DOHH2 (cell line): ENCODE results near the gene COASY.
A peak's percentile ranks its signal among the peaks of the same experiment; 100 is the strongest.
"Not testable (repeated sequence)": the region's sequence is repeated elsewhere in the genome, so short reads cannot be mapped to it uniquely, and the experiment has no call there.

ENCODE experiments used
- H3F3A ChIP-seq: fragments of 200-600 bp; sonication (generic), shearing (Covaris generic); 2 replicates; pipeline ENCODE4 v1.6.0; 2016; ENCODE audit warnings: antibody characterized with exemption, mild to moderate bottlenecking; ENCODE audit not compliant: control insufficient read depth, insufficient read depth
- H3K27ac ChIP-seq: fragments of 200-600 bp; sonication (generic); 2 replicates; pipeline ENCODE4 v1.5.1; 2014; ENCODE audit warnings: low read depth, mild to moderate bottlenecking, low read length, moderate library complexity
- H3K27me3 ChIP-seq: fragments of 200-600 bp; sonication (generic); 2 replicates; pipeline ENCODE4 v1.6.1; 2014; ENCODE audit warnings: mild to moderate bottlenecking, low read length, mixed read lengths; ENCODE audit not compliant: control insufficient read depth
- H3K36me3 ChIP-seq: fragments of 200-600 bp; sonication (generic); 2 replicates; pipeline ENCODE4 v1.6.1; 2014; ENCODE audit warnings: mild to moderate bottlenecking, low read length, moderate library complexity, mixed read lengths; ENCODE audit not compliant: control insufficient read depth
- H3K4me1 ChIP-seq: fragments of 200-600 bp; sonication (generic); 2 replicates; pipeline ENCODE4 v1.6.1; 2014; ENCODE audit warnings: mild to moderate bottlenecking, low read length, mixed read lengths; ENCODE audit not compliant: control insufficient read depth
- H3K4me2 ChIP-seq: fragments of 200-600 bp; sonication (generic); 2 replicates; pipeline ENCODE4 v1.6.0; 2014; ENCODE audit warnings: mild to moderate bottlenecking, low read length, moderate library complexity
- H3K4me3 ChIP-seq: fragments of 200-600 bp; sonication (generic); 2 replicates; pipeline ENCODE4 v1.5.1; 2014; ENCODE audit warnings: mild to moderate bottlenecking, low read length, mixed read lengths
- H3K79me2 ChIP-seq: fragments of 200-600 bp; sonication (generic); 2 replicates; pipeline ENCODE4 v1.6.1; 2014; ENCODE audit warnings: mild to moderate bottlenecking, low read length, mixed read lengths; ENCODE audit not compliant: control insufficient read depth
- H3K9me2 ChIP-seq: fragments of 200-600 bp; sonication (generic); replicated peaks from 2 replicates; pipeline ENCODE4 v1.6.1; 2014; ENCODE audit warnings: mild to moderate bottlenecking, low read length, mixed read lengths; ENCODE audit not compliant: control insufficient read depth
- H3K9me3 ChIP-seq: fragments of 200-600 bp; sonication (generic); 2 replicates; pipeline ENCODE4 v1.6.1; 2014; ENCODE audit warnings: antibody characterized with exemption, low read length, mixed read lengths; ENCODE audit not compliant: control insufficient read depth, insufficient read depth
- H4K20me1 ChIP-seq: fragments of 200-600 bp; sonication (generic); 2 replicates; pipeline ENCODE4 v1.6.0; 2014; ENCODE audit warnings: low read depth, mild to moderate bottlenecking, antibody characterized with exemption, low read length, moderate library complexity; ENCODE audit not compliant: control insufficient read depth, insufficient read depth
- CTCF ChIP-seq: fragments of 200-600 bp; sonication (generic); IDR thresholded peaks from one replicate; pipeline ENCODE4 v1.5.1; 2014; ENCODE audit warnings: antibody characterized with exemption, mild to moderate bottlenecking, low read depth, low read length; ENCODE audit not compliant: poor library complexity, severe bottlenecking
- EZH2phosphoT487 ChIP-seq: fragments of 200-600 bp; sonication (generic); IDR thresholded peaks from 2 replicates; pipeline ENCODE4 v1.6.1; 2017; ENCODE audit warnings: borderline replicate concordance, mild to moderate bottlenecking, antibody characterized with exemption, low read length, moderate library complexity, mixed read lengths

The COASY gene

GRCh38 chr17:42547698-42548069 lies 14.3 kb upstream of the COASY start:
- no peak overlapping the region for H3K27ac ChIP-seq
- H4K20me1 ChIP-seq: no peaks in the 10 kb centered on the region
- no peaks in the 10 kb centered on the region for H3F3A ChIP-seq
- H3K4me1 ChIP-seq: peaks cover 10% of the 10 kb centered on the region
- TF ChIP-seq EZH2phosphoT487 (no peak), CTCF (no peak)
- no peaks in the 10 kb centered on the region for H3K9me2 ChIP-seq
- no peaks in the 10 kb centered on the region for H3K27me3 ChIP-seq
- H3K4me3 ChIP-seq: peak overlapping the region; percentile 71
- peak overlapping the region; percentile 79 for H3K4me2 ChIP-seq
- no peaks in the 10 kb centered on the region for H3K79me2 ChIP-seq
- H3K36me3 ChIP-seq: no peaks in the 10 kb centered on the region
- H3K9me3 ChIP-seq: no peaks in the 10 kb centered on the region

GRCh38 chr17:42548070-42548837 lies 13.7 kb upstream of the COASY start:
- TF ChIP-seq EZH2phosphoT487 (no peak), CTCF (peak; percentile 81)
- H3K4me2 ChIP-seq: peak overlapping the region; percentile 79
- no peaks in the 10 kb centered on the region for H3K27me3 ChIP-seq
- H3K9me2 ChIP-seq: no peaks in the 10 kb centered on the region
- H4K20me1 ChIP-seq: no peaks in the 10 kb centered on the region
- no peaks in the 10 kb centered on the region for H3F3A ChIP-seq
- peak overlapping the region; percentile 71 for H3K4me3 ChIP-seq
- H3K27ac ChIP-seq: no peak overlapping the region
- no peaks in the 10 kb centered on the region for H3K9me3 ChIP-seq
- 0 out of 2 replicates have a peak, but pooled peaks cover 1% of the 10 kb centered on the region for H3K79me2 ChIP-seq
- peaks cover 10% of the 10 kb centered on the region for H3K4me1 ChIP-seq
- no peaks in the 10 kb centered on the region for H3K36me3 ChIP-seq

GRCh38 chr17:42548993-42549755 lies 12.8 kb upstream of the COASY start:
- Histone ChIP-seq H3K4me1 (peaks cover 20% of the 10 kb centered on the region), H3K79me2 (peaks cover 9% of the 10 kb centered on the region), H3K4me3 (peak overlapping the region; percentile 71), H3K9me3 (no peaks in the 10 kb centered on the region), H3K36me3 (no peaks in the 10 kb centered on the region; the same call in 1 of the 2 replicates), H4K20me1 (no peaks in the 10 kb centered on the region), H3K4me2 (peak overlapping the region; percentile 79), H3K27ac (no peak overlapping the region), H3K27me3 (no peaks in the 10 kb centered on the region), H3F3A (no peaks in the 10 kb centered on the region), H3K9me2 (no peaks in the 10 kb centered on the region)
- TF ChIP-seq EZH2phosphoT487 (no peak), CTCF (no peak)

GRCh38 chr17:42552736-42553135 lies 9.2 kb upstream of the COASY start, which contains the start of gene HSD17B1:
Gene HSD17B1, plus strand, starts transcription at chr17:42552923. Its CDS starts 11 bp downstream, at chr17:42552934.
- not testable (repeated sequence) for H4K20me1 ChIP-seq, H3K27me3 ChIP-seq, H3K36me3 ChIP-seq, H3K9me2 ChIP-seq, H3K27ac ChIP-seq, H3K9me3 ChIP-seq, H3F3A ChIP-seq
- Histone ChIP-seq H3K4me3 (peak within 1 kb of the TSS; percentile 99), H3K79me2 (peaks cover 18% of the 10 kb centered on the region), H3K4me1 (peaks cover 36% of the 10 kb centered on the region), H3K4me2 (peak within 1 kb of the TSS; percentile 96)
